Caco-2 (cell line): ENCODE results near the gene AP2A2. TPM values are rescaled to one million over a fixed set of nuclear protein-coding genes. Genes with fewer than 3 reads are reported as not detected.

Source experiments
- BruUV-seq: library from RNA; stranded (reverse); fragments of 400-500 nt; replicated peaks from 2 replicates; lab custom pipeline; 2021; lab: Mats Ljungman, UMichigan
- CTCF ChIA-PET: fragments of 300-600 bp; sonication (Branson Sonifier 250); formaldehyde crosslinking; loops from one replicate; lab custom pipeline; 2022; ENCODE audit warnings: antibody characterized with exemption; lab: Charles Lee
- POLR2A ChIA-PET: fragments of 300-600 bp; sonication (Branson Sonifier 250); formaldehyde crosslinking; loops from one replicate; lab custom pipeline; 2022; ENCODE audit warnings: antibody characterized with exemption; lab: Charles Lee
- DNase-seq, 2 experiments: peaks; one replicate each; pipeline versions ENCODE4 v3.0.0 to v3.0.0-alpha.2; 2020 to 2022
- H3K27me3 ChIP-seq: replicated peaks from 2 replicates; pipeline ENCODE4 v1.6.0; 2011; ENCODE audit warnings: low read length; ENCODE audit not compliant: control insufficient read depth, insufficient read depth
- H3K36me3 ChIP-seq: 2 replicates; pipeline ENCODE4 v1.5.1; 2011; ENCODE audit warnings: low read length; ENCODE audit not compliant: control insufficient read depth, insufficient read depth
- H3K4me1 ChIP-seq: fragments of 250-450 bp; sonication (Bioruptor Pico); 2 replicates; pipeline ENCODE4 v1.5.1; 2020; ENCODE audit warnings: mild to moderate bottlenecking
- H3K4me3 ChIP-seq: 2 replicates; pipeline ENCODE4 v1.5.1; 2011; ENCODE audit warnings: low read depth, mild to moderate bottlenecking, control low read depth, low read length
- H3K9me3 ChIP-seq: fragments of 250-450 bp; sonication (Bioruptor Pico); 2 replicates; pipeline ENCODE4 v1.5.1; 2020; ENCODE audit warnings: mild to moderate bottlenecking, moderate library complexity
- H3K27ac Mint-ChIP-seq: one replicate; pipeline ENCODE4 v1.8.0; 2022; ENCODE audit warnings: mixed read lengths; ENCODE audit not compliant: unreplicated experiment
- H3K27me3 Mint-ChIP-seq: one replicate; pipeline ENCODE4 v1.8.0; 2022; ENCODE audit warnings: mixed read lengths; ENCODE audit not compliant: insufficient read depth, unreplicated experiment
- H3K36me3 Mint-ChIP-seq: one replicate; pipeline ENCODE4 v1.8.0; 2022; ENCODE audit warnings: mild to moderate bottlenecking, mixed read lengths; ENCODE audit not compliant: insufficient read depth, unreplicated experiment
- H3K4me1 Mint-ChIP-seq: one replicate; pipeline ENCODE4 v1.8.0; 2022; ENCODE audit warnings: low read depth, mixed read lengths; ENCODE audit not compliant: unreplicated experiment
- H3K4me3 Mint-ChIP-seq: one replicate; pipeline ENCODE4 v1.8.0; 2022; ENCODE audit warnings: mild to moderate bottlenecking, moderate library complexity, mixed read lengths; ENCODE audit not compliant: unreplicated experiment
- H3K9me3 Mint-ChIP-seq: one replicate; pipeline ENCODE4 v1.8.0; 2022; ENCODE audit warnings: mixed read lengths; ENCODE audit not compliant: unreplicated experiment
- intact Hi-C: fragments of 100-400 bp; cut with micrococcal nuclease; formaldehyde crosslinking; loops from one replicate; pipeline ENCODE4 v1.10.0; 2022; ENCODE audit not compliant: unreplicated experiment
- total RNA-seq: library from RNA; stranded (reverse); gene quantifications from 2 replicates; pipeline ENCODE4 v1.2.3, GENCODE V29; 2022
- TF ChIP-seq, protein P1 (sequence below), 2 experiments: fragments of 200-600 bp in 1 of 2; IDR thresholded peaks; 1 replicate in 1 of 2; 2 replicates in 1 of 2; pipeline versions ENCODE4 v1.5.1 to v1.8.0; 2011 to 2022; ENCODE audit warnings: antibody characterized with exemption in 1 of 2, control low read depth in 1 of 2, inconsistent platforms in 1 of 2, low read depth in 1 of 2, low read length in 1 of 2, mild to moderate bottlenecking in 1 of 2, moderate library complexity in 1 of 2; ENCODE audit not compliant: insufficient read depth in 1 of 2, severe bottlenecking in 1 of 2, unreplicated experiment in 1 of 2

Gene AP2A2
- total RNA-seq, 1 experiment from 2014 or later: 130 TPM

DNA sequence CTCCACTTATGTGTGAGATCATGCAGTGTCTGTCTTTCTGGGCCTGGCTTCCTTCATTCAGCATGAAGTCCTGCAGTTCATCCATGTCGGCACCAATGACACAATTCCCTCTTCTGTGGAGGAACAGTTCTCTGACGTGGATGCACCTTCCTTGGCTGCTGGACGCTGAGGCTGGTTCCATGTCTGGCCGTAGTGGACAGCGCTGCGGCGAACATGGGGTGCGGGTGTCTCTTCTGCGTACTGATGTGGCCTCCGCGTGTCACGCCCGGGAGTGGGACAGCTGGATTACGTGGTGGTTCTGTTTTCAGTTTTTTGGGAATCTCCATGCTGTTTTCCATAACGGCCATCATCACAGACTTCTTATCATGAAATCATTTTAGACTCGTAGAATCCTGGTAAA is 132.1 kb downstream of the AP2A2 start:
- Mint-ChIP-seq H3K4me3 (no peak overlapping the region), H3K36me3 (no peaks in the 10 kb centered on the region), H3K9me3 (peaks cover 11% of the 10 kb centered on the region), H3K27ac (no peak overlapping the region), H3K27me3 (peaks cover 2% of the 10 kb centered on the region), H3K4me1 (no peaks in the 10 kb centered on the region)
- ChIA-PET POLR2A (no interaction called here), CTCF (no interaction called here)
- intact Hi-C loops: no loop called here
- DNase-seq: no peak
- H3K4me3 ChIP-seq: no peak overlapping the region
- TF ChIP-seq, protein P1, sequence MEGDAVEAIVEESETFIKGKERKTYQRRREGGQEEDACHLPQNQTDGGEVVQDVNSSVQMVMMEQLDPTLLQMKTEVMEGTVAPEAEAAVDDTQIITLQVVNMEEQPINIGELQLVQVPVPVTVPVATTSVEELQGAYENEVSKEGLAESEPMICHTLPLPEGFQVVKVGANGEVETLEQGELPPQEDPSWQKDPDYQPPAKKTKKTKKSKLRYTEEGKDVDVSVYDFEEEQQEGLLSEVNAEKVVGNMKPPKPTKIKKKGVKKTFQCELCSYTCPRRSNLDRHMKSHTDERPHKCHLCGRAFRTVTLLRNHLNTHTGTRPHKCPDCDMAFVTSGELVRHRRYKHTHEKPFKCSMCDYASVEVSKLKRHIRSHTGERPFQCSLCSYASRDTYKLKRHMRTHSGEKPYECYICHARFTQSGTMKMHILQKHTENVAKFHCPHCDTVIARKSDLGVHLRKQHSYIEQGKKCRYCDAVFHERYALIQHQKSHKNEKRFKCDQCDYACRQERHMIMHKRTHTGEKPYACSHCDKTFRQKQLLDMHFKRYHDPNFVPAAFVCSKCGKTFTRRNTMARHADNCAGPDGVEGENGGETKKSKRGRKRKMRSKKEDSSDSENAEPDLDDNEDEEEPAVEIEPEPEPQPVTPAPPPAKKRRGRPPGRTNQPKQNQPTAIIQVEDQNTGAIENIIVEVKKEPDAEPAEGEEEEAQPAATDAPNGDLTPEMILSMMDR (IDR thresholded peaks at IDR 0.05; ENCODE audit: insufficient read depth in 1 of 2, low read depth in 1 of 2, low read length in 1 of 2, severe bottlenecking in 1 of 2, unreplicated experiment in 1 of 2): no peak
- H3K9me3 ChIP-seq: peaks cover 10% of the 10 kb centered on the region
- no peaks in the 10 kb centered on the region for H3K36me3 ChIP-seq
- no peaks in the 10 kb centered on the region; the same call in 1 of the 2 replicates for H3K4me1 ChIP-seq
- no peaks in the 10 kb centered on the region for H3K27me3 ChIP-seq
- BruUV-seq: no TSS peak

DNA sequence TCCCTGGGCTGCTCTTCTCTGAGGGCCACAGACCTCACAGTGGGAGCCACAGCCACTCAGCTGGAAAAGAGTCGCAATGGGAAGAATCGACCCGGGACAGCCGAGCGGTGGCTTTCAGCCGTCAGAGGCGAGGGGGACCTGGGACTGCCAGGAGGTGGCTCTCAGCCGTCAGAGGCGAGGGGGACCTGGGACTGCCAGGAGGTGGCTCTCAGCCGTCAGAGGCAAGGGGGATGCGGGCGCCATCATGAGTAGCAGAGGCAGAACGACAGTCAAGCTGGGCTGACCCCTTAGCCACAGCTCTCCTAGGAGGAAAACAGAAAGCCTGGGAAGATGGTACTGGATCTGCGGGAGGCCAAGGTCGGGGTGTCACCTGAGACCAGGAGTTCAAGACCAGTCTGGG is 134.1 kb downstream of the AP2A2 start:
- Histone ChIP-seq H3K4me1 (no peaks in the 10 kb centered on the region), H3K9me3 (peaks cover 10% of the 10 kb centered on the region), H3K4me3 (no peak overlapping the region), H3K27me3 (no peaks in the 10 kb centered on the region), H3K36me3 (no peaks in the 10 kb centered on the region)
- BruUV-seq: no TSS peak
- no peak for DNase-seq
- no peak overlapping the region for H3K4me3 Mint-ChIP-seq
- TF ChIP-seq, protein P1 (IDR thresholded peaks at IDR 0.05; ENCODE audit: insufficient read depth in 1 of 2, low read depth in 1 of 2, low read length in 1 of 2, severe bottlenecking in 1 of 2, unreplicated experiment in 1 of 2): no peak
- H3K27me3 Mint-ChIP-seq: peaks cover 5% of the 10 kb centered on the region
- no peak overlapping the region for H3K27ac Mint-ChIP-seq
- intact Hi-C loops: no loop called here
- H3K36me3 Mint-ChIP-seq: no peaks in the 10 kb centered on the region
- CTCF ChIA-PET: no interaction called here
- peaks cover 11% of the 10 kb centered on the region for H3K9me3 Mint-ChIP-seq
- no peaks in the 10 kb centered on the region for H3K4me1 Mint-ChIP-seq
- POLR2A ChIA-PET: no interaction called here

DNA sequence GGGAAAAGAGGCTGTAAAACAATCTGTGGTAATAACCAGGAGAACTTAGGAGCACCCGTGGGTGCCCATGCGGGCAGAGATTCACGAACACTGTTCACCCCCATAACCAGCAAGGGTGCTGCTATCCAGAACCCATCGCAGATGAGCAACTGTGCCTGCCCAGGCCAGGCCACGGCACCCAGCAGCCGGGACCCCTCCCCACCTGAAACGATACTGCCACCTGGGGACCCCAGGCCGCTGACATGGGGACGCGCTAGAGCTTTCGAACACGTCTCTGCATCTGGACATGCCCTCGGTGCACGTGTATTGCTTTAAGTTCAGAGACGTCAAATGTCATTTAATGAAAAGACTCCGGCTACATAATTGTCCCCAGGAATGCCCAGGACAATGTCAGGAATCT is 134.7 kb downstream of the AP2A2 start:
- ChIA-PET POLR2A (interaction anchor here (0.6 kb wide), 1 partner anchor 22 kb away, joined by 6 read pairs; no protein-coding TSS in a partner anchor), CTCF (no interaction called here)
- Histone ChIP-seq H3K36me3 (no peaks in the 10 kb centered on the region), H3K4me1 (no peaks in the 10 kb centered on the region), H3K9me3 (peaks cover 10% of the 10 kb centered on the region), H3K27me3 (no peaks in the 10 kb centered on the region), H3K4me3 (no peak overlapping the region)
- H3K36me3 Mint-ChIP-seq: no peaks in the 10 kb centered on the region
- no peak overlapping the region for H3K4me3 Mint-ChIP-seq
- H3K4me1 Mint-ChIP-seq: no peaks in the 10 kb centered on the region
- no peak overlapping the region for H3K27ac Mint-ChIP-seq
- peaks cover 11% of the 10 kb centered on the region for H3K9me3 Mint-ChIP-seq
- intact Hi-C loops: no loop called here
- peaks cover 5% of the 10 kb centered on the region for H3K27me3 Mint-ChIP-seq
- DNase-seq: no peak
- TF ChIP-seq, protein P1 (IDR thresholded peaks at IDR 0.05; ENCODE audit: insufficient read depth in 1 of 2, low read depth in 1 of 2, low read length in 1 of 2, severe bottlenecking in 1 of 2, unreplicated experiment in 1 of 2): no peak
- no TSS peak for BruUV-seq
